OCI-LY1 (cell line): ENCODE results near the gene PCDHGA1.

ENCODE experiments used
- H2AFZ ChIP-seq: fragments of 200-600 bp; sonication (generic), shearing (Covaris generic); 2 replicates; pipeline ENCODE4 v1.6.0; 2014; ENCODE audit warnings: antibody characterized with exemption, mild to moderate bottlenecking, low read length
- H3F3A ChIP-seq: fragments of 200-600 bp; sonication (generic), shearing (Covaris generic); 2 replicates; pipeline ENCODE4 v1.6.0; 2014; ENCODE audit warnings: mild to moderate bottlenecking, antibody characterized with exemption, low read length, moderate library complexity; ENCODE audit not compliant: insufficient read depth
- H3K27ac ChIP-seq: fragments of 200-600 bp; sonication (generic); 2 replicates; pipeline ENCODE4 v1.5.1; 2014; ENCODE audit warnings: low read length, mixed run types, mild to moderate bottlenecking, low read depth; ENCODE audit not compliant: poor library complexity, severe bottlenecking
- H3K27me3 ChIP-seq: fragments of 200-600 bp; sonication (generic); 2 replicates; pipeline ENCODE4 v1.6.0; 2014; ENCODE audit warnings: antibody characterized with exemption, mild to moderate bottlenecking, low read length, moderate library complexity; ENCODE audit not compliant: insufficient read depth
- H3K36me3 ChIP-seq: fragments of 200-600 bp; sonication (generic); 2 replicates; pipeline ENCODE4 v1.6.1; 2014; ENCODE audit warnings: mild to moderate bottlenecking, antibody characterized with exemption, low read length, moderate library complexity, mixed read lengths; ENCODE audit not compliant: insufficient read depth
- H3K4me1 ChIP-seq: fragments of 200-600 bp; sonication (generic); 2 replicates; pipeline ENCODE4 v1.5.1; 2014; ENCODE audit warnings: mild to moderate bottlenecking, low read length, moderate library complexity; ENCODE audit not compliant: insufficient read depth, severe bottlenecking
- H3K4me2 ChIP-seq: fragments of 200-600 bp; sonication (generic), shearing (Covaris generic); 2 replicates; pipeline ENCODE4 v1.6.1; 2014; ENCODE audit warnings: low read length
- H3K4me3 ChIP-seq: fragments of 200-600 bp; sonication (generic); 2 replicates; pipeline ENCODE4 v1.5.1; 2014; ENCODE audit warnings: low read length, low read depth, mild to moderate bottlenecking, mixed read lengths; ENCODE audit not compliant: poor library complexity, severe bottlenecking
- H3K79me2 ChIP-seq: fragments of 200-600 bp; shearing (Covaris generic); 2 replicates; pipeline ENCODE4 v1.6.1; 2016; ENCODE audit warnings: mixed run types, low read length, mixed read lengths; ENCODE audit not compliant: insufficient read depth
- H3K9ac ChIP-seq: fragments of 200-600 bp; sonication (generic), shearing (Covaris generic); 2 replicates; pipeline ENCODE4 v1.6.1; 2014; ENCODE audit warnings: mild to moderate bottlenecking, low read length, mixed read lengths
- H3K9me2 ChIP-seq: fragments of 200-600 bp; sonication (generic), shearing (Covaris generic); 2 replicates; pipeline ENCODE4 v1.6.1; 2014; ENCODE audit warnings: low read depth, mild to moderate bottlenecking, low read length, mixed read lengths
- H3K9me3 ChIP-seq: fragments of 200-600 bp; shearing (Covaris generic); 2 replicates; pipeline ENCODE4 v1.6.1; 2014; ENCODE audit warnings: low read length, mixed read lengths
- H4K20me1 ChIP-seq: fragments of 200-600 bp; sonication (generic), shearing (Covaris generic); 2 replicates; pipeline ENCODE4 v1.6.0; 2016; ENCODE audit warnings: mild to moderate bottlenecking, low read length; ENCODE audit not compliant: insufficient read depth
- CTCF ChIP-seq: fragments of 200-600 bp; sonication (generic), shearing (Covaris generic); IDR thresholded peaks from 2 replicates; pipeline ENCODE4 v1.5.1; 2017; ENCODE audit warnings: mild to moderate bottlenecking, antibody characterized with exemption, low read length, moderate library complexity, mixed read lengths
- EZH2 ChIP-seq: fragments of 200-600 bp; sonication (generic), shearing (Covaris generic); IDR thresholded peaks from 2 replicates; pipeline ENCODE4 v1.8.0; 2017; ENCODE audit warnings: borderline replicate concordance, mixed run types, mild to moderate bottlenecking, antibody characterized with exemption, low read length, moderate library complexity, mixed read lengths

Gene PCDHGA1

DNA sequence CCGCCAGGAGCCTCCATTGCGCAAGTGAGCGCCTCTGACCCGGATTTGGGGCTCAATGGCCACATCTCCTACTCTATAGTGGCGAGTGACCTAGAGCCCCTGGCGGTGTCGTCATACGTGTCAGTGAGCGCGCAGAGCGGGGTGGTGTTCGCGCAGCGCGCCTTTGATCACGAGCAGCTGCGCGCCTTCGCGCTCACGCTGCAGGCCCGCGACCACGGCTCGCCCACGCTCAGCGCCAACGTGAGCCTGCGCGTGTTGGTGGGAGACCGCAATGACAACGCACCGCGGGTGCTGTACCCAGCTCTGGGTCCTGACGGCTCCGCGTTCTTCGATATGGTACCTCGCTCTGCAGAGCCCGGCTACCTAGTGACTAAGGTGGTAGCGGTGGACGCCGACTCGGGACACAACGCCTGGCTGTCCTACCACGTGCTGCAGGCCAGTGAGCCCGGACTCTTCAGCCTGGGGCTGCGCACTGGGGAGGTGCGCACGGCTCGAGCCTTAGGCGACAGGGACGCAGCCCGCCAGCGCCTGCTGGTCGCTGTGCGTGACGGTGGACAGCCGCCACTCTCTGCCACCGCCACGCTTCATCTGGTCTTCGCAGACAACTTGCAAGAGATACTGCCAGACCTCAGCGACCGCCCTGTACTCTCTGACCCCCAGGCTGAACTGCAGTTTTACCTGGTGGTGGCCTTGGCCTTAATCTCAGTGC, 79.4 kb downstream of the PCDHGA1 start:
- no peaks in the 10 kb centered on the region for H3F3A ChIP-seq
- H3K4me3 ChIP-seq: no peak overlapping the region
- no peaks in the 10 kb centered on the region for H3K9me2 ChIP-seq
- TF ChIP-seq EZH2 (no peak), CTCF (no peak)
- H3K36me3 ChIP-seq: no peaks in the 10 kb centered on the region
- no peaks in the 10 kb centered on the region for H4K20me1 ChIP-seq
- H3K27me3 ChIP-seq: no peaks in the 10 kb centered on the region
- no peak overlapping the region for H3K9ac ChIP-seq
- H3K9me3 ChIP-seq: 0 out of 2 replicates have a peak, but pooled peaks cover 3% of the 10 kb centered on the region
- no peak overlapping the region for H3K4me2 ChIP-seq
- H3K27ac ChIP-seq: no peak overlapping the region
- no peak overlapping the region for H2AFZ ChIP-seq
- no peaks in the 10 kb centered on the region for H3K79me2 ChIP-seq
- peaks cover 6% of the 10 kb centered on the region for H3K4me1 ChIP-seq

DNA sequence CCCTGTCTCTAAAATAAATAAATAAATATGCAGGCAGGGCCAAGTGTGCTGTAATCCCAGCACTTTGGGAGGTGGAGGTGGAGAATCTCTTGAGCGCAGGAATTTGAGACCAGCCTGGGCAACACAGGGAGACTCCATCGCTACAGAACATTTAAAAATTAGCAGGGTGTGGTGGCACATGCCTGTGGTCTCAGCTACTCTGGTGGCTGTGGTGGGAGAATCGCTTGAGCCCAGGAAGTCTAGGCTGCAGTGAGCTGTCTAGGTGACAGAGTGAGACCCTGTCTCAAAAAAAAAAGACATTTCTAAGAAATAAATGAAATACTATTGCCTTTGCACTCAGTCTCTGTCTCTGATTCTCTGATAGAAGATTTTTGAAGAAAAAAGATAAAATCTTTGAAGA, 81.3 kb downstream of the PCDHGA1 start:
- Histone ChIP-seq H3K27me3 (no peaks in the 10 kb centered on the region), H3K4me3 (no peak overlapping the region), H3F3A (no peaks in the 10 kb centered on the region), H3K9ac (no peak overlapping the region), H3K79me2 (no peaks in the 10 kb centered on the region), H3K4me2 (no peak overlapping the region), H3K9me2 (no peaks in the 10 kb centered on the region), H3K36me3 (no peaks in the 10 kb centered on the region), H4K20me1 (no peaks in the 10 kb centered on the region), H3K27ac (no peak overlapping the region), H3K9me3 (0 out of 2 replicates have a peak, but pooled peaks cover 4% of the 10 kb centered on the region), H2AFZ (no peak overlapping the region), H3K4me1 (peaks cover 6% of the 10 kb centered on the region)
- TF ChIP-seq EZH2: no peak
- no peak for TF ChIP-seq CTCF

- H4K20me1 ChIP-seq: no peaks in the 10 kb centered on the region
These were observed 82.7 kb downstream of the PCDHGA1 start, which contains the start of gene PCDHGA10 for GRCh38 chr5:141412854-141413539. Gene PCDHGA10, plus strand, starts transcription at chr5:141412987. Its CDS starts 189 bp downstream, at chr5:141413176.

More at GRCh38 chr5:141412854-141413539, 82.7 kb downstream of the PCDHGA1 start, which contains the start of gene PCDHGA10:
- Histone ChIP-seq H3K9ac (peak within 1 kb of the TSS; percentile 79), H3K27me3 (no peaks in the 10 kb centered on the region), H3K9me3 (0 out of 2 replicates have a peak, but pooled peaks cover 5% of the 10 kb centered on the region), H3K4me3 (peak within 1 kb of the TSS; percentile 78), H3F3A (no peaks in the 10 kb centered on the region), H3K9me2 (no peaks in the 10 kb centered on the region), H3K36me3 (no peaks in the 10 kb centered on the region), H2AFZ (peak within 1 kb of the TSS; percentile 92), H3K79me2 (no peaks in the 10 kb centered on the region), H3K4me1 (peaks cover 6% of the 10 kb centered on the region), H3K27ac (no peak within 1 kb of the TSS), H3K4me2 (peak within 1 kb of the TSS; percentile 96)
- TF ChIP-seq EZH2 (no peak), CTCF (peak; percentile 89)
